SK-N-SH treated with all-trans-retinoic acid at 6 μM for 48 hours (cell line): Measurements from ENCODE around the gene PTPRN2.

Source experiments
- RARB ChIP-seq: fragments of 250-450 bp; sonication (Bioruptor Pico); IDR thresholded peaks from 2 replicates; pipeline ENCODE4 v1.8.0; 2021; ENCODE audit warnings: mild to moderate bottlenecking, moderate library complexity
- SNAI2 ChIP-seq: fragments of 250-450 bp; sonication (Bioruptor Pico); IDR thresholded peaks from 2 replicates; pipeline ENCODE4 v1.5.0; 2020; ENCODE audit warnings: mild to moderate bottlenecking, moderate library complexity
- TCF4 ChIP-seq: fragments of 250-450 bp; sonication (Bioruptor Pico); IDR thresholded peaks from 2 replicates; pipeline ENCODE4 v1.8.0; 2021; ENCODE audit warnings: mild to moderate bottlenecking, moderate library complexity, borderline replicate concordance
- ZC3H10 ChIP-seq: fragments of 250-450 bp; sonication (Bioruptor Pico); IDR thresholded peaks from 2 replicates; pipeline ENCODE4 v1.5.1; 2021; ENCODE audit warnings: mild to moderate bottlenecking, moderate library complexity
- ZFP3 ChIP-seq: fragments of 250-450 bp; sonication (Bioruptor Pico); IDR thresholded peaks from 2 replicates; pipeline ENCODE4 v1.5.0; 2020; ENCODE audit warnings: mild to moderate bottlenecking, moderate library complexity
- TF ChIP-seq, protein P1 (sequence below): fragments of 250-450 bp; sonication (Bioruptor Pico); IDR thresholded peaks from 2 replicates; pipeline ENCODE4 v1.8.0; 2020; ENCODE audit warnings: mild to moderate bottlenecking, moderate library complexity, borderline replicate concordance
- TF ChIP-seq, protein P2 (sequence below): fragments of 250-450 bp; sonication (Bioruptor Pico); IDR thresholded peaks from 2 replicates; pipeline ENCODE4 v1.5.1; 2020; ENCODE audit warnings: low read depth, mild to moderate bottlenecking, moderate library complexity
- TF ChIP-seq, protein P3 (sequence below): fragments of 250-450 bp; sonication (Bioruptor Pico); IDR thresholded peaks from 2 replicates; pipeline ENCODE4 v1.8.0; 2021; ENCODE audit warnings: low read depth, mild to moderate bottlenecking, moderate library complexity, borderline replicate concordance
- TF ChIP-seq, protein P4 (sequence below): fragments of 250-450 bp; sonication (Bioruptor Pico); IDR thresholded peaks from 2 replicates; pipeline ENCODE4 v1.5.1; 2021; ENCODE audit warnings: mild to moderate bottlenecking, moderate library complexity

DNA sequence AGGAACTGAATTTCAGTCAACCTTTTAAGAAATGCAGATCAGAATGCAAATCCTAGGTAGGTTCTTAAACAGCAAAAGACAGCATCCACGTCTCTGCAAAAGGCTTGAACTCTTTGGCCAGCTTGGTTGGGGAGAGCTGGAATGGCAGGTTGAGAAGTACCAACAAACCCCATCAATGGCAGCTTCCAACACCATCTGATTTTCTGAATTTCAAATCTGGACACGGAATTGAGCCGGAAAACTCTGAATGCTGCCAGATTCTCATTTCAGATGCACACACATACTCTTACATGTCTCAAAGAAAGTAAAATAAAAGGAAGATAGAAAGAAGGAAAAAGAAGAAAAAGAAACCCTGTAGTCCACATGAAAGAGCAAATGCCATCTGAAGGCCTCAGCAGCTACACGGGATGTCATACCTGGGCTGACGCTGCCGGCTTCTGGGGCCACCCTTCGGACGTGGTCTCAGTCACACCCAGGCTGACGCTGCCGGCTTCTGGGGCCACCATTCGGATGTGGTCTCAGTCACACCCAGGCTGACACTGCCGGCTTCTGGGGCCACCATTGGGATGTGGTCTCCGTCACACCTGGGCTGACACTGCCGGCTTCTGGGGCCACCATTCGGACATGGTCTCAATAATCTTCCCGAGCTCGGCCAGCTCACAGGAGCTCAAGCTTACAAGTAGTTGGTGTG is 165.3 kb downstream of the PTPRN2 start:
- no peak for TF ChIP-seq ZC3H10 (CRISPR knock-in tag)
- no peak for TF ChIP-seq ZFP3 (CRISPR knock-in tag)
- no peak for TF ChIP-seq RARB (CRISPR knock-in tag)
- TF ChIP-seq SNAI2 (CRISPR knock-in tag) = no peak
- TF ChIP-seq TCF4 (CRISPR knock-in tag) = no peak
- TF ChIP-seq, protein P1, sequence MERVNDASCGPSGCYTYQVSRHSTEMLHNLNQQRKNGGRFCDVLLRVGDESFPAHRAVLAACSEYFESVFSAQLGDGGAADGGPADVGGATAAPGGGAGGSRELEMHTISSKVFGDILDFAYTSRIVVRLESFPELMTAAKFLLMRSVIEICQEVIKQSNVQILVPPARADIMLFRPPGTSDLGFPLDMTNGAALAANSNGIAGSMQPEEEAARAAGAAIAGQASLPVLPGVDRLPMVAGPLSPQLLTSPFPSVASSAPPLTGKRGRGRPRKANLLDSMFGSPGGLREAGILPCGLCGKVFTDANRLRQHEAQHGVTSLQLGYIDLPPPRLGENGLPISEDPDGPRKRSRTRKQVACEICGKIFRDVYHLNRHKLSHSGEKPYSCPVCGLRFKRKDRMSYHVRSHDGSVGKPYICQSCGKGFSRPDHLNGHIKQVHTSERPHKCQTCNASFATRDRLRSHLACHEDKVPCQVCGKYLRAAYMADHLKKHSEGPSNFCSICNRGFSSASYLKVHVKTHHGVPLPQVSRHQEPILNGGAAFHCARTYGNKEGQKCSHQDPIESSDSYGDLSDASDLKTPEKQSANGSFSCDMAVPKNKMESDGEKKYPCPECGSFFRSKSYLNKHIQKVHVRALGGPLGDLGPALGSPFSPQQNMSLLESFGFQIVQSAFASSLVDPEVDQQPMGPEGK = no peak
- TF ChIP-seq, protein P2, sequence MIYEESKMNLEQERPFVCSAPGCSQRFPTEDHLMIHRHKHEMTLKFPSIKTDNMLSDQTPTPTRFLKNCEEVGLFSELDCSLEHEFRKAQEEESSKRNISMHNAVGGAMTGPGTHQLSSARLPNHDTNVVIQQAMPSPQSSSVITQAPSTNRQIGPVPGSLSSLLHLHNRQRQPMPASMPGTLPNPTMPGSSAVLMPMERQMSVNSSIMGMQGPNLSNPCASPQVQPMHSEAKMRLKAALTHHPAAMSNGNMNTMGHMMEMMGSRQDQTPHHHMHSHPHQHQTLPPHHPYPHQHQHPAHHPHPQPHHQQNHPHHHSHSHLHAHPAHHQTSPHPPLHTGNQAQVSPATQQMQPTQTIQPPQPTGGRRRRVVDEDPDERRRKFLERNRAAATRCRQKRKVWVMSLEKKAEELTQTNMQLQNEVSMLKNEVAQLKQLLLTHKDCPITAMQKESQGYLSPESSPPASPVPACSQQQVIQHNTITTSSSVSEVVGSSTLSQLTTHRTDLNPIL (CRISPR knock-in tag) = no peak
- TF ChIP-seq, protein P3, sequence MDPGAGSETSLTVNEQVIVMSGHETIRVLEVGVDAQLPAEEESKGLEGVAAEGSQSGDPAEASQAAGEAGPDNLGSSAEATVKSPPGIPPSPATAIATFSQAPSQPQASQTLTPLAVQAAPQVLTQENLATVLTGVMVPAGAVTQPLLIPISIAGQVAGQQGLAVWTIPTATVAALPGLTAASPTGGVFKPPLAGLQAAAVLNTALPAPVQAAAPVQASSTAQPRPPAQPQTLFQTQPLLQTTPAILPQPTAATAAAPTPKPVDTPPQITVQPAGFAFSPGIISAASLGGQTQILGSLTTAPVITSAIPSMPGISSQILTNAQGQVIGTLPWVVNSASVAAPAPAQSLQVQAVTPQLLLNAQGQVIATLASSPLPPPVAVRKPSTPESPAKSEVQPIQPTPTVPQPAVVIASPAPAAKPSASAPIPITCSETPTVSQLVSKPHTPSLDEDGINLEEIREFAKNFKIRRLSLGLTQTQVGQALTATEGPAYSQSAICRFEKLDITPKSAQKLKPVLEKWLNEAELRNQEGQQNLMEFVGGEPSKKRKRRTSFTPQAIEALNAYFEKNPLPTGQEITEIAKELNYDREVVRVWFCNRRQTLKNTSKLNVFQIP = no peak
- TF ChIP-seq, protein P4, sequence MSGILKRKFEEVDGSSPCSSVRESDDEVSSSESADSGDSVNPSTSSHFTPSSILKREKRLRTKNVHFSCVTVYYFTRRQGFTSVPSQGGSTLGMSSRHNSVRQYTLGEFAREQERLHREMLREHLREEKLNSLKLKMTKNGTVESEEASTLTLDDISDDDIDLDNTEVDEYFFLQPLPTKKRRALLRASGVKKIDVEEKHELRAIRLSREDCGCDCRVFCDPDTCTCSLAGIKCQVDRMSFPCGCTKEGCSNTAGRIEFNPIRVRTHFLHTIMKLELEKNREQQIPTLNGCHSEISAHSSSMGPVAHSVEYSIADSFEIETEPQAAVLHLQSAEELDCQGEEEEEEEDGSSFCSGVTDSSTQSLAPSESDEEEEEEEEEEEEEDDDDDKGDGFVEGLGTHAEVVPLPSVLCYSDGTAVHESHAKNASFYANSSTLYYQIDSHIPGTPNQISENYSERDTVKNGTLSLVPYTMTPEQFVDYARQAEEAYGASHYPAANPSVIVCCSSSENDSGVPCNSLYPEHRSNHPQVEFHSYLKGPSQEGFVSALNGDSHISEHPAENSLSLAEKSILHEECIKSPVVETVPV (CRISPR knock-in tag) = no peak
